ENCODE measurements around the gene PRSS33. TPM values are rescaled to one million over a fixed set of nuclear protein-coding genes. Genes with fewer than 3 reads are reported as not detected.

The PRSS33 gene
- polyA plus RNA-seq, 10 donors: not detected

DNA sequence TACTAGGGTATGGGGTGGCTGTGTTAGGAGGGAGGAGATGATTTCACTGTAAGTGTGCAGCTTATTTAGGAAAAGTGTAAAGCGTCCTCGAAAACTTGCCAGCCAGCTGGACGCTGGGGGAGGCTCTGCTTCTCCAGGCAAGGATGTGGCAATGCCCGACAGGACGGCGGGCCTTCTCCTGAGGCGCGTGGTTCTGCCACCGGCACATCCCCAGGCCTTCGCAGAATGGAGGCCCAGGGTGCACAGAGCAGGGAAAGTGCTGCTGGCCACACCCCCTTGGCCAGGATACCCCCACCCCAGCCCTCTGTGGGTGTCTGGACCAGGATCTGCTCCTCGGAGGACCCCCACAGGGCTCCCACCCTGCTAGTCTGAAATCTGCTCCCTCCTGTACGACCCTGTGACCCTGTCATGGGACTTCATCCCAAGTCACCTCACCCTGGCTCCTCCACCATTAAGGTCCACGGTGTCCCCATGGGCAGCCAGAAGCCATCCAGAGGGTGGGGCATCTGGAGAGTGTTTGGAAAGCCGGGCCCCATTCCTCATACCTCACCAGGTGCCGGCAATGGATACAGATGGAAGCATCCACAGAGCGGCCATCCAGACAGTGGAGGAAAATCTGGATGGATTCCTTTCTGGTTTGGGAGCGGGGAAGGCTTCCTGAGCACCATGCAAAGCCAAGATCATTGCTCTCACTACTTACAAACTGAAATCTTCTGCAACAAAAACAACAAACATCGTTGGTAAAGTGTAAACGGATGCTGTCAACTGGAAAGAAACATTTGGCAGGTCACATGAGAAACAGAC is 44.2 kb downstream of the PRSS33 start:
- DNase-seq: no peak

DNA sequence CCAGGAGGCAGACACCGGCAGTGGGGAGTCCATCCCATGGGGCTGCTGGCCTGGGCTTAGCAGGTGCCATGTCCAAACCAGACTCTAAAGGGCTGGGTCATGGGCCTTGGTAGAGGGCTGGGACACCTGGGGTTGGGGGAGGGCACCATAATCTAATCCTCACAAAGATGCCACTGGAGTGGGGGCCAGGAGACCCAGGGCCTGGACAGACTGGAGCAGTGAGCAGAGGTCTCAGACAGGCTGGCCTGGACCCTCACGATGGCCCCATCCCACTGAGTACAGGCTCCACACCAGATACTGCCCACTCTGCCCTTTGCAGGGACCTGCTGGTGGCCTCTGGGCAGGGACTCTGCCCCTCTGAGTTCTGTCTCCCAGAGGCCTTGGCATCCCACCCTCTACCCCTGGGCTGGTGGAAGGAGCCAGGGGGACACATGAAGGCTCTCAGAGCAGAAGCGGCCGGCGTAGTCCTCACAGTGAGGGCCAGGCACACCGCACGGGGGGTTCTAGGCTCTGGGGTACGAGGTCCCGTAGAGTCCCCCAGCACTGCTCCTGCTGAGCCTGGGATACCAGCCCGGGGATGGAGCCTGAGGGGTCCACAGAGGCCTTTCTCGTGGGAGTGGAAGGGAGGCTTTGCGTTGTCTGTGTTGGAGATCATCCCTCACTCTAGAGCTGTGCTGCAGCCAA is 44.9 kb downstream of the PRSS33 start:
- no peak for DNase-seq

DNA sequence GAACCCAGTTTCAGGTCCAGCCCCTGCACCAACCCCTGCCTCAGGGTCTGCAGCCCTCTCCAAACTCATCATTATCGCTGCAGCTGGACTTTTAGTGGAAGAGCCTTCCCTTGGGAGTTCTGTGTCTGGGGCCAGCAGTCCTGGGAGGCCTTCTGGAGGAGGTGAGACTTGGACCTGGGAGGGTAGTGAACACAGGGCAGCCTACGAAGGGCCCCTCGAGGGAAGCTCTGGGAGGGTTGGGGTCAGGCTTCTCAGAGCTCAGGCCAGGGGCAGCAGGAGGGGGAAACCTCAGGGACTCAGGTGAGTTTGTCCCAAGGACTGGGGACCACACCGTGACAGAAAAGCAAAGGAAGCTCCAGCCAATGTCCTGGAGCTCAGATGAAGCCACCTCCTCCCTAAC is 46.2 kb downstream of the PRSS33 start:
- DNase-seq: no peak

DNA sequence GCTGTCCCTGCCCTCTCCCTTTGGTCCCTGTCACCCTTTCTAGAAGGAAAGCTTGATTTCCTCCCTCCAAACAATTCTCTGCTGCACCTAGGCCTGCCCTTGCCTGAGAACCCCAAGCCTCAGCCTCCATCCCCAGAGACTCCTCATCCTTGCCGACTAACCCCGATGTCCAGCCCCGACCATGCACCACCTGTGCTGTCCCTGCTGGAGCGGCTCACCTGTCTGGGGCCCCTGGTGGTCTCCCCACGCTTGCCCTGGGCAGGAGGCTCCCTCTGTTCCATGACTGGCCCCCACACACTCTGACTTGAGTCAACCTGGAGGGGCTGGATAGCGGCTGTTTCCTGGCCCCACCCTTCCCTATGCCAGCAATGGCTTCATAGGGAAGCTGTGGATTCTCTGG is 46.9 kb downstream of the PRSS33 start:
- no peak for DNase-seq

DNA sequence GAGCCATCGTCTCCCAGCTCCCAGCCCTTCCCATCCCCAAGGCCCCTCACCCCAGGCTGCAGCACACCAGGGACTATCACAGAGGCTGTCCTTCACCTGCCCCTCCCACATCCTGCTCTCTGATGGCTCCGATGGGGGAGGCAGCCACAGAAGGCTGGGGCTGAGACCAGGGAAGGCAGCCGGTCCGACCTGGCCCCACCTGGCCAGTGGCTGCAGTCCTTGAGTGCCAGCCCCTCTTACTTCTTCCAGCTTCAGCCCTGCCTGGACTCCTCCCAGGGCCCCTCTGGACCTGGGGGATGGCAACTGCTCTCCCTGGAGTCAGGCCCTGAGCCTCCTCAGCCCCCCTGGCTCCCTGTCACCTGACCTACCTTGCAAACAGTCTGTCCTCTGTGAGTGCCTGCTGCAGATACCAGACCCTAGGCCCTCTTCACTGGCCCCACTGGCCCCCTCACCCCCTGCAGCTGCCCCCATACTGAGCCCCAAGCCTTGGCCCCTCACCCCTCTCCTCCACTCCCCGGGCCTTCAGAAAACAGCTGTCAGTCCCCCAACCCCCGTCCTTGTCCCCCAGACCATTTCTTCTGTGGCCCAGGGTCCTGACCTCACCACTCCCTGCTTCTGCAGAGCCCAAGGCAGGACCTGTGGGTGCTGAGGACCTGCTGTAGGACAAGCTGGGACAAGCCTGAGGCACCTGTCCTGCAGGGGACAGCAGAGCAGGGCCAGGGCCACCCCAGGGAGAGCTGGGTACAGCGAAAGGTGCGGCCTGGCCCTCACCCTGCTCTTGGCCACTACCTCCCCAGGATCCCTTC is 47.5 kb downstream of the PRSS33 start:
- DNase-seq: no peak

DNA sequence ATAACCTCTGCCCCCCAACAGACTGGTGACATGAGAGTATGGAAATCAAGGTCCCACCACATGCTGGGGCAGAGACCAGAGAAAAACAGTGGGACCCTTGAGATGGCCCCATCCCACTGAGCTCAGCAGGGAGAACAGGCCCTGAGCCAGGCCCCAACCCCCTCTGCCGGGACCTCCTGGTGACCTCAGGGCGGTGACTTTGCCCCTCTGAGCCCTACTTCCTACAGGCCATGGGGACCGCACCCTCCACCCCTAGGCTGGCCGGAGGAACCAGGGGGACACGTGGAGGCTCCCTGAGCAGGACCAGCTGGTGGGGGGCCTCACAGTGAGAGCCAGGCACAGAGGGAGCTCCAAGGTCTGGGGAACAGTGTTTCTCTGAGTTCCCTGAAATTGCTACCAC is 48.7 kb downstream of the PRSS33 start:
- no peak for DNase-seq

DNA sequence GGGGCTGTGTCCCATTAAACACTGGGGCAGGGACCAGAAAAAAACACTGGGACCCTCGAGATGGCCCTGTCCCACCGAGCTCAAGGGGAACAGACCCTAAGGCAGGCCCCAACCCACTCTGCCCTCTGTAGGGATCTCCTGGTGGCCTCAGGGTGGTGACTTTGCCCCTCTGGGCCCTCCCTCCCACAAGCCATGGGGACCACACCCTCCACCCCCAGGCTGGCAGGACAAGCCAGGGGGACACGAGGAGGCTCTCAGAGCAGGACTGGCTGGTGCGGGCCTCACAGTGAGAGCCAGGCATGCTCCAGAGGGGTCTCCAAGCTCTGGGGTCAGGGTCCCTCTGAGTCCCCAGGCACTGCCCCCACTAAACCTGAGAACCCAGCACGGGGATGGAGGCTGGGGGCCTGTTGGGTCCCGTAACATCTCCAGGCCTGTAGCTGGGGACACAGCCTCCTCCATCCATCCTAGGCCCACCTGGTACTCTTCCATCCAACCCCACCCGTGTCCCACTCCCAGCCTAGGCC is 49.4 kb downstream of the PRSS33 start:
- DNase-seq: no peak

DNA sequence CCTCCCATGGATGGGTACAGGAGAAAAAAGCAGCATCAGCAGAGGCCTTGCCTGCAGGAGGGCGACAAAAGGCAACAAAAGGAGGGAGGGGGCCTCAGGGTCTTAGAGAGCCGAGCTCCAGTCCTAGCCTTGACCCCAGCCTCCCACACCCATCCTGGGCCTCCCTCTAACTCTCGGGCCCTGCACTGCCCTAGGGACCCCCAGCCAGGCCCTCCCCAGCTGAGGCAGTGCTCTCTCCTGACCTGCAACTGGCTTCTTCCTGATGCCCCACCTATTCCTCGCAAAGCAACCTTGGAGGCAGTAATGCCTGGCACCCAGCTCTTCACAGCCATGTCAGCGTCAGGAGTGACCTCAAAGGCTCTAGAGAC is 50.1 kb downstream of the PRSS33 start:
- no peak for DNase-seq

DNA sequence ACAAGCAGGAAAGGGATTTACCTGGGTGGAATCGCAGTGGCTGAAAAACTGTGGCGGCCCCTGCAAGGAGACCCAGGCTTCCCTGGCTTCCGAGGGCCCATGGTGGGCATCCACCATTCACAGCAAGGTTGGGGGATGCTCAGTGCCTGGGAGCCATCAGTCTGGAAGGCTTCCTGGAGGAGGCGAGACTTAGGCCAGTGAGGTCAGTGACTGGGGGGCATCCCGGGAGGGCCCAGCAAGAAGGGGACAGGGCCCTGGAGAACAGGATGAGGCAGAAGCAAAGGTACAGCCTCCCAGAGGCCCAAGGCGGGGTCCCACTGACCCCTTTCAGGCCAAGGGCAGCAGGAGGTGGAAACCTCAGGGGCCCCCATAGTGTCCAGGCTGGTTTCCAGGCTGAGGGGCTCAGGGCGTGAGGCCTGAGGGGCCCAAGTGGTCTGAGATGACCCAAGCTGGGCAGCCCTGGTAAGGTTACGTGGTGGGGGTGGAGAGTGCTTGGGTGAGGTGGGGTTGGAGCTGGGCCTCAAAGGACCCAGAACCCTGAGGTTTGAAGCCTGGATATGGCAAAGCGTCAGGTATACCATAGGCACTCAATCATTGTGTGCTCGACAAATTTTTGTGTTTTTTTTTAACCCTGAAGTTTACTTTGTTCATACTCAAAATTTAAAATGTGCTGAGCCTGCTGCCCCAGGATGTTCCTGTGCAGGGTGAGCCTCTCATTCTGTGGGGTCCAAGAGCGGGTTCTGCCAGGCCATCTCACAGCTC is 50.7 kb downstream of the PRSS33 start:
- DNase-seq: no peak

DNA sequence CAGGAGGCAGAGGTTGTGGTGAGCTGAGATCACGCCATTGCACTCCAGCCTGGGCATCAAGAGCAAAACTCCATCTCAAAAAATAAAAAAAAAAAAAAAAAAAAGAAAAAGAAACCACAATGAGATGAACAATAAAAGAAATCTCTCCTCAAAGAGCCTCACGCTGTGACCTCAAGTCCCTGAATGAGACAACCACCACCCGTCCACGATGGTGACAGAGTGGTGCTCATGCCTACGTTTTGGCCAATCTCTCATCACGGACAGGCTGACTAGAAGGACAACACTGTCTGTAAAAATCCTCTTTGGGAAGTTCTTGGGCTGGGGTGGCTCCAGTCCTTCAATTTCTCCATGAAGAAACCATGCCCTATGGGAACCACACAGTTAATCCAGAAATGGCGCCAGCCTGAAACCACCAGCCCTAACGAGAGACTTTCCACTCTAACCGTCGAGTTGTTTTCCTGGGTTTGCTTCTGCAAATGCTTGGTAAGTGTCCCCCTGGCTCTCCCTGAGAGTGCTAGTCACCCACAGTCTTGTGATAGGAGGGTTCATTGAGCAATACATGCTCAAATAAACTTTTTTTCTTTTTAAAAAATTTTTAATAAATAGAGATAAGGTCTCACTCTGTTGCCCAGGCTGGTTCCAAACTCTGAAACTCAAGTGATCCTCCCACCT is 52.4 kb downstream of the PRSS33 start:
- DNase-seq: no peak

Other genes starting within 250 kb of the PRSS33 start
- gene PDPK1, start 249.5 kb downstream of the PRSS33 start, polyA plus RNA-seq (ENCODE audit: insufficient read length in 10 of 10): 10 to 100 TPM; 23.7 to 34.3 (median 28.6) TPM
- 10 to 100 TPM; 18.5 to 22.9 (median 20.6) TPM for gene KCTD5, start 105.0 kb downstream of the PRSS33 start, polyA plus RNA-seq (ENCODE audit: insufficient read length in 10 of 10)
- 1 to 10 TPM in 6 of 10 donors, under 1 TPM in 4; 0.86 to 1.6 (median 1.2) TPM for gene PRSS27, start 67.3 kb downstream of the PRSS33 start, polyA plus RNA-seq (ENCODE audit: insufficient read length in 10 of 10)
- gene SRRM2, start 34.9 kb downstream of the PRSS33 start, polyA plus RNA-seq (ENCODE audit: insufficient read length in 10 of 10): 100 to 1,000 TPM; 351 to 593 (median 450) TPM
- gene ELOB, start 10.3 kb downstream of the PRSS33 start, polyA plus RNA-seq (ENCODE audit: insufficient read length in 10 of 10): 100 to 1,000 TPM; 126 to 207 (median 146) TPM
- gene PRSS41, start 10.9 kb upstream of the PRSS33 start, polyA plus RNA-seq (ENCODE audit: insufficient read length in 10 of 10): not detected
- gene PRSS21, start 29.7 kb upstream of the PRSS33 start, polyA plus RNA-seq (ENCODE audit: insufficient read length in 10 of 10): under 1 TPM in 3 of 10 donors, not detected in 7; 0.24 to 0.53 (median 0.31) TPM
- under 1 TPM in 9 of 10 donors, not detected in 1; 0.24 to 0.90 (median 0.56) TPM for gene ZG16B, start 42.7 kb upstream of the PRSS33 start, polyA plus RNA-seq (ENCODE audit: insufficient read length in 10 of 10)
- gene PRSS22, start 70.6 kb upstream of the PRSS33 start, polyA plus RNA-seq (ENCODE audit: insufficient read length in 10 of 10): under 1 TPM in 2 of 10 donors, not detected in 8; 0.83 to 0.94 TPM
- gene FLYWCH2, start 95.7 kb upstream of the PRSS33 start, polyA plus RNA-seq (ENCODE audit: insufficient read length in 10 of 10): 10 to 100 TPM; 10.4 to 20.2 (median 15.5) TPM
- gene FLYWCH1, start 124.4 kb upstream of the PRSS33 start, polyA plus RNA-seq (ENCODE audit: insufficient read length in 10 of 10): 10 to 100 TPM; 10.7 to 25.3 (median 17.2) TPM
- 10 to 100 TPM in 2 of 10 donors, 1 to 10 TPM in 8; 1.7 to 27.6 (median 5.6) TPM for gene KREMEN2, start 176.7 kb upstream of the PRSS33 start, polyA plus RNA-seq (ENCODE audit: insufficient read length in 10 of 10)
- gene PAQR4, start 181.8 kb upstream of the PRSS33 start, polyA plus RNA-seq (ENCODE audit: insufficient read length in 10 of 10): 10 to 100 TPM in 1 of 10 donors, 1 to 10 TPM in 9; 4.9 to 13.2 (median 7.2) TPM
- gene PKMYT1, start 192.9 kb upstream of the PRSS33 start, polyA plus RNA-seq (ENCODE audit: insufficient read length in 10 of 10): 10 to 100 TPM in 4 of 10 donors, 1 to 10 TPM in 6; 5.8 to 23.0 (median 9.5) TPM
- 1 to 10 TPM in 7 of 10 donors, under 1 TPM in 3; 0.45 to 2.6 (median 1.3) TPM for gene CLDN9, start 225.4 kb upstream of the PRSS33 start, polyA plus RNA-seq (ENCODE audit: insufficient read length in 10 of 10)
- gene CLDN6, start 230.6 kb upstream of the PRSS33 start, polyA plus RNA-seq (ENCODE audit: insufficient read length in 10 of 10): 1 to 10 TPM in 2 of 10 donors, under 1 TPM in 7, not detected in 1; 0.16 to 6.3 (median 0.31) TPM
- gene TNFRSF12A, start 232.8 kb upstream of the PRSS33 start, polyA plus RNA-seq (ENCODE audit: insufficient read length in 10 of 10): 10 to 100 TPM; 21.3 to 91.8 (median 36.6) TPM
- 100 to 1,000 TPM in 8 of 10 donors, 10 to 100 TPM in 2; 68.2 to 157 (median 121) TPM for gene HCFC1R1, start 236.4 kb upstream of the PRSS33 start, polyA plus RNA-seq (ENCODE audit: insufficient read length in 10 of 10)
- 10 to 100 TPM; 15.9 to 26.9 (median 19.8) TPM for gene THOC6, start 236.5 kb upstream of the PRSS33 start, polyA plus RNA-seq (ENCODE audit: insufficient read length in 10 of 10)
- gene BICDL2, start 249.4 kb upstream of the PRSS33 start, polyA plus RNA-seq (ENCODE audit: insufficient read length in 10 of 10): under 1 TPM in 6 of 10 donors, not detected in 4; 0.07 to 0.82 (median 0.11) TPM

Measured in muscle of back (tissue), 11 donors.